ENCODE measurements around the gene CYSTM1. TPM values are rescaled to one million over a fixed set of nuclear protein-coding genes. Genes with fewer than 3 reads are reported as not detected.

Gene CYSTM1
- total and polyA plus RNA-seq, 10 donors = 25.8 to 78.3 (median 38.3) TPM

- 62 to 95% (median 84%) methylated on average over 3 of the region's 3 CpGs for WGBS, 5 donors
- Histone ChIP-seq H3K4me3 (no peak overlapping the region), H3K9me3 (no peaks in the 10 kb centered on the region), H3K36me3 (no peaks in the 10 kb centered on the region), H3K4me1 (peaks cover 0 to 36% (median 8%) of the 10 kb centered on the region in 6 donors), H3K27ac (no peak overlapping the region), H3K27me3 (replicated peaks in 1 of 7) (peaks cover 0 to 21% (median 0%) of the 10 kb centered on the region in 7 donors)
- intact Hi-C loops (cut with DNase I; ENCODE audit: low total_unique reads) = no loop called here
- DNase-seq = no peak
- TF ChIP-seq CTCF (IDR thresholded peaks at IDR 0.05 in 8 of 11, conservative IDR thresholded peaks at IDR 0.05 in 3 of 11) = no peak
- no peak for TF ChIP-seq POLR2AphosphoS5 (IDR thresholded peaks at IDR 0.05)
- TF ChIP-seq POLR2A (IDR thresholded peaks at IDR 0.05) = no peak
These were observed 50.4 kb downstream of the CYSTM1 start for GRCh38 chr5:140225396-140225795.

DNA sequence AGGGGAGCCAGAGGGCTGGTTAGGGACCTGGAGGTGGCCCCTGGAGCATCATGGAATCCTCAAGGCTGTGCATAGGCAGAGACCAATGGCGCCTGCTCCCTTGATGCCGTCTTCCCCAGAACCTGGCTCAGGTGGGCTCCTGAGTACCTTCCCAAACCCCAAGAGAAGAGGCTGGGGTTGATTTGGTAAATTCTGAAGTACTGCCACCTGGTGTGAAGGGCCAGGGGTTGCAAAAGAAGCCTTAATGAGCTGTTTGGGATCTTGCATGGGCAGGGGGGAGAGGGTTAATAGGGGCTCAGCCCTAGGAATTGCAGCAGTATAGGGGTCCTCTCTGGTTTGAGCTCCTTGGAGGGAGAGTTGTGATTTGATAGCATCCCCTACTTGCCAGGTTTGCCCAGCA is 52.1 kb downstream of the CYSTM1 start:
- DNase-seq = no peak
- WGBS, 5 donors = 90 to 96% (median 94%) methylated on average over 2 of the region's 2 CpGs
- no peak overlapping the region for H3K27ac ChIP-seq
- no peaks in the 10 kb centered on the region for H3K9me3 ChIP-seq
- H3K27me3 ChIP-seq (replicated peaks in 1 of 7) = peaks cover 0 to 21% (median 0%) of the 10 kb centered on the region in 7 donors
- intact Hi-C loops (cut with DNase I; ENCODE audit: low total_unique reads) = no loop called here
- peaks cover 0 to 19% (median 3%) of the 10 kb centered on the region in 6 donors for H3K4me1 ChIP-seq
- no peak for TF ChIP-seq POLR2A (IDR thresholded peaks at IDR 0.05)
- TF ChIP-seq CTCF (IDR thresholded peaks at IDR 0.05 in 8 of 11, conservative IDR thresholded peaks at IDR 0.05 in 3 of 11) = no peak
- TF ChIP-seq POLR2AphosphoS5 (IDR thresholded peaks at IDR 0.05) = no peak
- no peak overlapping the region for H3K4me3 ChIP-seq
- no peaks in the 10 kb centered on the region for H3K36me3 ChIP-seq

- Histone ChIP-seq H3K4me1 (peaks cover 0 to 12% (median 2%) of the 10 kb centered on the region in 6 donors), H3K27me3 (replicated peaks in 1 of 7) (peaks cover 0 to 20% (median 0%) of the 10 kb centered on the region in 7 donors), H3K27ac (no peak overlapping the region), H3K4me3 (no peak overlapping the region), H3K36me3 (no peaks in the 10 kb centered on the region), H3K9me3 (no peaks in the 10 kb centered on the region)
- intact Hi-C loops (cut with DNase I; ENCODE audit: low total_unique reads) = no loop called here
- no peak for TF ChIP-seq POLR2A (IDR thresholded peaks at IDR 0.05)
- no peak for TF ChIP-seq POLR2AphosphoS5 (IDR thresholded peaks at IDR 0.05)
- TF ChIP-seq CTCF (IDR thresholded peaks at IDR 0.05 in 8 of 11, conservative IDR thresholded peaks at IDR 0.05 in 3 of 11) = no peak
- DNase-seq = no peak
- WGBS, 5 donors = 71 to 88% (median 83%) methylated on average over 7 of the region's 7 CpGs
These were observed 53.4 kb downstream of the CYSTM1 start for GRCh38 chr5:140228364-140228837.

DNA sequence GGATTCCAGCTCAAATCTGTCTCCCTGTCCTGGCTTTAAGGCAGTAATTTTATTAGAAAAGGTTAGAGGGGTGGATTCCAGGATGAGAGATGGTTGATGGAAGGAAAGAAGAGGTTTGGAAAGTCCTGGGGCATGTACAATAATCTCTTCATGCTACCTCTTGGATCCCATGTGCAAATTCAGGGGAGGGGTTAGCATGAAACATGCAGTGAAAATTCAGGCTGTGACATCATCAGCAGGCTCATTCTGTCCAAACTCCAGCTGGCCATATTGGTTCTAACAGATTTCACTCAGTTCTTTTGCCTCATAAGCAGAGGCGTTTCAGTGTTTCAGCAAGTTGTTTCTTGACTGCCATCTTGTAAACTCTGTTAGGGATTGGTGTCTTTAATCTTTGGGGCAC is 55.4 kb downstream of the CYSTM1 start:
- Histone ChIP-seq H3K4me3 (no peak overlapping the region), H3K27me3 (replicated peaks in 1 of 7) (peaks cover 0 to 22% (median 0%) of the 10 kb centered on the region in 7 donors), H3K36me3 (no peaks in the 10 kb centered on the region), H3K27ac (no peak overlapping the region), H3K9me3 (no peaks in the 10 kb centered on the region), H3K4me1 (peaks cover 0 to 16% (median 4%) of the 10 kb centered on the region in 6 donors)
- TF ChIP-seq CTCF (IDR thresholded peaks at IDR 0.05 in 8 of 11, conservative IDR thresholded peaks at IDR 0.05 in 3 of 11) (no peak), POLR2A (IDR thresholded peaks at IDR 0.05) (no peak), POLR2AphosphoS5 (IDR thresholded peaks at IDR 0.05) (no peak)
- no peak for DNase-seq
- 91 to 100% (median 97%) methylated on average over 1 of the region's 1 CpG for WGBS, 5 donors
- intact Hi-C loops (cut with DNase I; ENCODE audit: low total_unique reads) = no loop called here
